Measurements from ENCODE around the gene CDH5. TPM values are rescaled to one million over a fixed set of nuclear protein-coding genes. Genes with fewer than 3 reads are reported as not detected.
A peak's percentile ranks its signal among the peaks of the same experiment; 100 is the strongest.

CDH5 gene
- total and polyA plus RNA-seq, 12 donors: 39.4 to 81.2 (median 52.9) TPM

GRCh38 chr16:66420396-66420795 is 53.9 kb downstream of the CDH5 start:
- no peak for TF ChIP-seq CTCF (IDR thresholded peaks at IDR 0.05)
- DNase-seq: no peak
- Histone ChIP-seq H3K36me3 (no peaks in the 10 kb centered on the region), H3K4me1 (peaks cover 0 to 14% (median 0%) of the 10 kb centered on the region in 9 donors), H3K4me3 (no peak overlapping the region), H3K27me3 (peaks cover 0 to 13% (median under 1%) of the 10 kb centered on the region in 7 donors), H3K9me3 (peaks cover 0 to 9% (median 0%) of the 10 kb centered on the region in 11 donors), H3K27ac (no peak overlapping the region)
- ATAC-seq: no peak
- WGBS, 2 donors: 48 to 59% methylated on average over 1 of the region's 1 CpG
- intact Hi-C loops (cut with DNase I): loop anchor here in 1 of 10 donors (5.0 kb wide), 1 partner anchor 47 kb away; no protein-coding TSS in a partner anchor

GRCh38 chr16:66421891-66422290 is 55.4 kb downstream of the CDH5 start:
- 80 to 83% methylated on average over 6 of the region's 6 CpGs for WGBS, 2 donors

GRCh38 chr16:66422366-66422765 is 55.9 kb downstream of the CDH5 start:
- no peak for TF ChIP-seq CTCF (IDR thresholded peaks at IDR 0.05)
- intact Hi-C loops (cut with DNase I): loop anchor here in 1 of 10 donors (5.0 kb wide), 1 partner anchor 45 kb away; no protein-coding TSS in a partner anchor
- 83 to 84% methylated on average over 2 of the region's 2 CpGs for WGBS, 2 donors
- H3K36me3 ChIP-seq: no peaks in the 10 kb centered on the region
- peaks cover 0 to 29% (median 14%) of the 10 kb centered on the region in 7 donors for H3K27me3 ChIP-seq
- ATAC-seq: peak in 2 of 8 donors; percentile 32 to 33
- H3K27ac ChIP-seq: no peak overlapping the region
- peaks cover 0 to 4% (median 0%) of the 10 kb centered on the region in 11 donors for H3K9me3 ChIP-seq
- no peak overlapping the region for H3K4me3 ChIP-seq
- H3K4me1 ChIP-seq: peaks cover 0 to 22% (median 7%) of the 10 kb centered on the region in 9 donors
- no peak for DNase-seq

More at GRCh38 chr16:66421891-66422290, 55.4 kb downstream of the CDH5 start:
- H3K27ac ChIP-seq: no peak overlapping the region
- TF ChIP-seq CTCF (IDR thresholded peaks at IDR 0.05): no peak
- peaks cover 0 to 27% (median 13%) of the 10 kb centered on the region in 7 donors for H3K27me3 ChIP-seq
- H3K36me3 ChIP-seq: no peaks in the 10 kb centered on the region
- intact Hi-C loops (cut with DNase I): loop anchor here in 1 of 10 donors (5.0 kb wide), 1 partner anchor 45 kb away; no protein-coding TSS in a partner anchor
- peaks cover 0 to 8% (median 0%) of the 10 kb centered on the region in 11 donors for H3K9me3 ChIP-seq
- ATAC-seq (no peak), DNase-seq (no peak)
- H3K4me1 ChIP-seq: peaks cover 0 to 21% (median 6%) of the 10 kb centered on the region in 9 donors
- no peak overlapping the region for H3K4me3 ChIP-seq

GRCh38 chr16:66423177-66423576 is 56.7 kb downstream of the CDH5 start:
- 72 to 83% methylated on average over 1 of the region's 1 CpG for WGBS, 2 donors

More at GRCh38 chr16:66423177-66423576, 56.7 kb downstream of the CDH5 start:
- DNase-seq: no peak
- Histone ChIP-seq H3K27me3 (peaks cover 0 to 37% (median 20%) of the 10 kb centered on the region in 7 donors), H3K4me3 (no peak overlapping the region), H3K36me3 (no peaks in the 10 kb centered on the region), H3K27ac (no peak overlapping the region), H3K4me1 (peaks cover 2 to 23% (median 15%) of the 10 kb centered on the region in 9 donors), H3K9me3 (no peaks in the 10 kb centered on the region)
- intact Hi-C loops (cut with DNase I): loop anchor here in 1 of 10 donors (5.0 kb wide), 1 partner anchor 44 kb away; no protein-coding TSS in a partner anchor
- TF ChIP-seq CTCF (IDR thresholded peaks at IDR 0.05): no peak
- ATAC-seq: no peak

All from heart right ventricle (tissue), 16 donors.